ENCODE results near the gene SPINT2. TPM values are rescaled to one million over a fixed set of nuclear protein-coding genes. Genes with fewer than 3 reads are reported as not detected.

SPINT2 gene
- polyA plus RNA-seq, 2 of the 4 experiments (the other 2 are of a cell fraction), result 291 to 343 TPM

DNA sequence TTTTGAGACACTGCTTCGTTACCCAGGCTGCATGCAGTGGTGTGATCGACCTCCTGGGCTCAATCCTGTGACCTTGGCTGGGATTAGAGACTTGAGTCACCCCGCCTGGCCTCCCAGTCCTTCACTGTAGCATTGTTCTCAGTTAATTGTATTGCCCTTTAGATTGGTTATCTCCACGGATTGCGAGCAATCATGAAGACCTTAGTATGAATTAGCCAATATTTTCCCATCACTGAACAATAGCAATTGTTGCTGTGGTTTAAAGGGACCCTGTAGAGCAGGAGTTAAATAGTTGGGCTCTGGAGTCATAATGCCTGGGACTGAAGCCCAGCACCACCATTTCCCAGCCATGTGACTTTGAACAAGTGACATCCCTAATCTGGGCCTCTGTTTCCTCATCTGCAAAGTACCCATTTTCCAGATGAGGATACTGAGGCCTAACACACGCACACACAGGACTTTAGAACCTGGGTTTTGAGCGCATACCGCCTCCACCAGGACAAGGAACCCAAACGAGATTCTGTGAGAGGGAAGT, 16.6 kb upstream of the SPINT2 start (continued):
- TF ChIP-seq REST (IDR thresholded peaks at IDR 0.05), result no peak
- TF ChIP-seq CEBPB (IDR thresholded peaks at IDR 0.05), result no peak
- no peak for TF ChIP-seq FOXS1 (CRISPR knock-in tag; IDR thresholded peaks at IDR 0.05)
- TF ChIP-seq ZC3H11A (IDR thresholded peaks at IDR 0.05), result no peak
- no peak for TF ChIP-seq HOXB5 (CRISPR knock-in tag; IDR thresholded peaks at IDR 0.05)
- no peak for TF ChIP-seq CTCF (IDR thresholded peaks at IDR 0.05)
- TF ChIP-seq USF2 (IDR thresholded peaks at IDR 0.05), result no peak
- TF ChIP-seq, protein P1, sequence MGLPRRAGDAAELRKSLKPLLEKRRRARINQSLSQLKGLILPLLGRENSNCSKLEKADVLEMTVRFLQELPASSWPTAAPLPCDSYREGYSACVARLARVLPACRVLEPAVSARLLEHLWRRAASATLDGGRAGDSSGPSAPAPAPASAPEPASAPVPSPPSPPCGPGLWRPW (IDR thresholded peaks at IDR 0.05), result no peak
- no peak for TF ChIP-seq CHD2 (IDR thresholded peaks at IDR 0.05; ENCODE audit: low read length, partially characterized antibody)
- TF ChIP-seq JUNB (IDR thresholded peaks at IDR 0.05), result no peak
- no peak for TF ChIP-seq ESRRA (IDR thresholded peaks at IDR 0.05; ENCODE audit: borderline replicate concordance, low read length)
- no peak for TF ChIP-seq HMGXB4 (CRISPR knock-in tag; IDR thresholded peaks at IDR 0.05; ENCODE audit: borderline replicate concordance)
- peak; percentile 78; the same call in 1 of the 2 replicates for TF ChIP-seq RCOR1 (IDR thresholded peaks at IDR 0.05; ENCODE audit: low read depth, low read length)
- no peak for TF ChIP-seq POLR2AphosphoS2 (conservative IDR thresholded peaks at IDR 0.05; ENCODE audit: low read length)
- TF ChIP-seq ZNF302 (CRISPR knock-in tag; IDR thresholded peaks at IDR 0.05), result no peak
- 0 out of 2 replicates have a peak, but pooled peaks have one; percentile 47 for TF ChIP-seq CHD4 (IDR thresholded peaks at IDR 0.05; ENCODE audit: borderline replicate concordance)
- no peak for TF ChIP-seq CBX8 (IDR thresholded peaks at IDR 0.05)
- no peak for TF ChIP-seq MYC (IDR thresholded peaks at IDR 0.05; ENCODE audit: borderline replicate concordance, low read length)
- no peak for TF ChIP-seq RFX5 (IDR thresholded peaks at IDR 0.05)
- TF ChIP-seq, protein P2, sequence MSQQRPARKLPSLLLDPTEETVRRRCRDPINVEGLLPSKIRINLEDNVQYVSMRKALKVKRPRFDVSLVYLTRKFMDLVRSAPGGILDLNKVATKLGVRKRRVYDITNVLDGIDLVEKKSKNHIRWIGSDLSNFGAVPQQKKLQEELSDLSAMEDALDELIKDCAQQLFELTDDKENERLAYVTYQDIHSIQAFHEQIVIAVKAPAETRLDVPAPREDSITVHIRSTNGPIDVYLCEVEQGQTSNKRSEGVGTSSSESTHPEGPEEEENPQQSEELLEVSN (IDR thresholded peaks at IDR 0.05; ENCODE audit: borderline replicate concordance, low read depth), result no peak
